ENCODE results near the gene CARD14. TPM values are rescaled to one million over a fixed set of nuclear protein-coding genes. Genes with fewer than 3 reads are reported as not detected.

The CARD14 gene
- total RNA-seq, 1 experiment from 2014 or later = not detected

DNA sequence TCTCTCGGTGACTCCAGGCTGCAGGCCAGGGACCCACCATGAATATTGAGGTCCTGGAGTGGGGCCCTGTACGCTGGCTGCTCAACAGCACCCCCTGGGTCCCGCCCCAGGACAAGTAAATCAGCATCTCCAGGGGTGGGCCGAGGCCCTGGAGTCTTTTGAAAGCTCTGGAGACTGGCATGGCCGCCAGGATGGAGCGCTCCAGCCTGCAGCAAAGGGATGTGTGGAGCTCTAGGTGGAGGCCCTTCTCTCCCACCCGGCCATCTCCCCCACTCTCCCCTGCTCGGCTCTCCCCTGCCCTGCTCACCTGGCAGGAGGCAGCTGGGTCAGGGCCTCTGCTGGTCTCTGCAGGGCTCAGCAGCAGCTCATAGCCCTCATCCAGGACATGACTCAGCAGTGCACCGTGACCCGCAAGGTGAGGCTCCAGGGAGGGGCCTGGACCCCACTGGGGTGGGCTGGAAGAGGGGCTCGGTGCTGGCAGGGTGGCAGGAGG is 33.7 kb downstream of the CARD14 start:
- ChIA-PET POLR2A (interaction anchor here (0.7 kb wide), 1 partner anchor 238 kb away, joined by 3 read pairs; no protein-coding TSS in a partner anchor), CTCF (interaction anchor here (0.6 kb wide), 1 partner anchor 281 kb away, joined by 4 read pairs; no protein-coding TSS in a partner anchor)
- no TSS peak for BruUV-seq (replicated peaks)
- Mint-ChIP-seq H3K27ac (ENCODE audit: low read depth, unreplicated experiment) (no peak overlapping the region), H3K4me3 (ENCODE audit: unreplicated experiment) (no peak overlapping the region), H3K4me1 (ENCODE audit: insufficient read depth, unreplicated experiment) (peaks cover 5% of the 10 kb centered on the region), H3K36me3 (ENCODE audit: insufficient read depth, unreplicated experiment) (peaks cover 6% of the 10 kb centered on the region), H3K27me3 (ENCODE audit: insufficient read depth, unreplicated experiment) (no peaks in the 10 kb centered on the region), H3K9me3 (ENCODE audit: unreplicated experiment) (no peaks in the 10 kb centered on the region)
- intact Hi-C loops (cut with micrococcal nuclease) = no loop called here
- no peak for DNase-seq (ENCODE audit: unreplicated experiment)
- TF ChIP-seq, protein P1, sequence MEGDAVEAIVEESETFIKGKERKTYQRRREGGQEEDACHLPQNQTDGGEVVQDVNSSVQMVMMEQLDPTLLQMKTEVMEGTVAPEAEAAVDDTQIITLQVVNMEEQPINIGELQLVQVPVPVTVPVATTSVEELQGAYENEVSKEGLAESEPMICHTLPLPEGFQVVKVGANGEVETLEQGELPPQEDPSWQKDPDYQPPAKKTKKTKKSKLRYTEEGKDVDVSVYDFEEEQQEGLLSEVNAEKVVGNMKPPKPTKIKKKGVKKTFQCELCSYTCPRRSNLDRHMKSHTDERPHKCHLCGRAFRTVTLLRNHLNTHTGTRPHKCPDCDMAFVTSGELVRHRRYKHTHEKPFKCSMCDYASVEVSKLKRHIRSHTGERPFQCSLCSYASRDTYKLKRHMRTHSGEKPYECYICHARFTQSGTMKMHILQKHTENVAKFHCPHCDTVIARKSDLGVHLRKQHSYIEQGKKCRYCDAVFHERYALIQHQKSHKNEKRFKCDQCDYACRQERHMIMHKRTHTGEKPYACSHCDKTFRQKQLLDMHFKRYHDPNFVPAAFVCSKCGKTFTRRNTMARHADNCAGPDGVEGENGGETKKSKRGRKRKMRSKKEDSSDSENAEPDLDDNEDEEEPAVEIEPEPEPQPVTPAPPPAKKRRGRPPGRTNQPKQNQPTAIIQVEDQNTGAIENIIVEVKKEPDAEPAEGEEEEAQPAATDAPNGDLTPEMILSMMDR (IDR thresholded peaks at IDR 0.05; ENCODE audit: unreplicated experiment) = no peak

DNA sequence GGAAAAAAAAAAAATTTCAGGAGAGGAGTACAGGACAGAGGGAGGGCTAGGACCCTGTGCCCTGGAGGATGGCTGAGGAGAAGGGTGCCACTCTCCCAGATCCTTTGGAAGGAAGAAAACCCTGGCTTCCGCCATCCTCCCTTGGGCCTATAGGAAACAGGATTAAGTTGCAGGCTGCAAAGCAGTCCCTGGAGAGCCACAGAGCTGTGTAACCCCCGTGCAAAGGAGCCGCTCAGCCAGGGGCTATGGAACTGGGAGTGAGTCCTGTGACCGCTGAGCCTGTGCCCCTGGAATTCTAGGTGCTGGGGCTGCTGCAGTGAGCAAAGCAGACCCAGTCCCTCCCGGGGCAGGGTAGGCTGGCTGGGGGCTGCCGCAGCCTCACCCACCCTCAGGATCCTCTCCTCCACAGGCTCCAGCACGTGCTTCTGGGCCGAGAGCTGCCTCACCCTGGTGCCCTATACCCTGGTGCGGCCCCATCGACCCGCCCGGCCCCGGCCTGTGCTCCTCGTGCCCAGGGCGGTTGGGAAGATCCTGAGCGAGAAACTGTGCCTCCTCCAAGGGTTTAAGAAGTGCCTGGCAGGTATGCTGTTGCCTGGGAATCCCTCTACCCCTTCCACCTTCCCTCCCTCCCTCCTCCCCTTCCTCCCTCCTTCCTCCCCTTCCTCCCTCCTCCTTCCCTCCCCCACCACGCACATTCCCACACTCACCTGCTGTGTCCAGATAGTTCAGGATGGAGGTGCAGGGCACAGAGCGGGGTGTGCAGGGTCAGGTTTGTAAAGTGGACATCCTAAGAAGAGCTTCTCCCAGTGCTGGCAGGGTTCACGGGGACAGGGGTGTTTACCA is 35.0 kb downstream of the CARD14 start:
- Mint-ChIP-seq H3K9me3 (ENCODE audit: unreplicated experiment) (no peaks in the 10 kb centered on the region), H3K4me3 (ENCODE audit: unreplicated experiment) (no peak overlapping the region), H3K27me3 (ENCODE audit: insufficient read depth, unreplicated experiment) (no peaks in the 10 kb centered on the region), H3K4me1 (ENCODE audit: insufficient read depth, unreplicated experiment) (peaks cover 5% of the 10 kb centered on the region), H3K27ac (ENCODE audit: low read depth, unreplicated experiment) (no peak overlapping the region), H3K36me3 (ENCODE audit: insufficient read depth, unreplicated experiment) (peaks cover 5% of the 10 kb centered on the region)
- ChIA-PET POLR2A (no interaction called here), CTCF (interaction anchor here (0.5 to 0.6 kb wide), 2 partner anchors 122 to 190 kb away, joined by 3 to 4 read pairs; no protein-coding TSS in a partner anchor)
- TF ChIP-seq, protein P1 (IDR thresholded peaks at IDR 0.05; ENCODE audit: unreplicated experiment) = no peak
- intact Hi-C loops (cut with micrococcal nuclease) = no loop called here
- BruUV-seq (replicated peaks) = no TSS peak
- no peak for DNase-seq (ENCODE audit: unreplicated experiment)

DNA sequence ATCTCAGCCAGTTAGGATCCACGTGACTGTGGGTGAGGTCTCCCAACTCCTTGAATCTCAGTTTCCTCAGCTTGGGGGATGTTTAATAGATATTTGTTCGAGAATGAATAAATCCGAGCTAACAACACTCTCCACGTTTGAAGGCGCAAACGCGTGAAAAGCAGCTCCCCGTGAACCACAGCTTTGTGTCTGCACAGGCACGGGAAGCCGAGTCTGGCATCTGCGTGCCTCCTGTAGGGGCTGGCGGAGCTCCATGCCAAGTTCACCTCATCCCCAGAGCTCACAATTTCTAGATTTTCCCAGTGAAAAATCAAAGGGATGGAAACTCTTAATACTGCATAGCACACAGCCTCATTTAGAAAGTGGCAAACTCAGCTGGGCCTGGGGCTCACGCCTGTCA is 36.0 kb downstream of the CARD14 start:
- no TSS peak for BruUV-seq (replicated peaks)
- no peak overlapping the region for H3K4me3 Mint-ChIP-seq (ENCODE audit: unreplicated experiment)
- peaks cover 5% of the 10 kb centered on the region for H3K4me1 Mint-ChIP-seq (ENCODE audit: insufficient read depth, unreplicated experiment)
- ChIA-PET POLR2A (interaction anchor here (0.9 to 1.4 kb wide), 2 partner anchors 17 to 19 kb away, joined by 3 to 6 read pairs; no protein-coding TSS in a partner anchor), CTCF (interaction anchor here (0.5 kb wide), 1 partner anchor 189 kb away, joined by 4 read pairs; no protein-coding TSS in a partner anchor)
- H3K9me3 Mint-ChIP-seq (ENCODE audit: unreplicated experiment) = no peaks in the 10 kb centered on the region
- no peak overlapping the region for H3K27ac Mint-ChIP-seq (ENCODE audit: low read depth, unreplicated experiment)
- intact Hi-C loops (cut with micrococcal nuclease) = no loop called here
- DNase-seq (ENCODE audit: unreplicated experiment) = no peak
- TF ChIP-seq, protein P1 (IDR thresholded peaks at IDR 0.05; ENCODE audit: unreplicated experiment) = no peak
- H3K27me3 Mint-ChIP-seq (ENCODE audit: insufficient read depth, unreplicated experiment) = no peaks in the 10 kb centered on the region
- peaks cover 15% of the 10 kb centered on the region for H3K36me3 Mint-ChIP-seq (ENCODE audit: insufficient read depth, unreplicated experiment)

DNA sequence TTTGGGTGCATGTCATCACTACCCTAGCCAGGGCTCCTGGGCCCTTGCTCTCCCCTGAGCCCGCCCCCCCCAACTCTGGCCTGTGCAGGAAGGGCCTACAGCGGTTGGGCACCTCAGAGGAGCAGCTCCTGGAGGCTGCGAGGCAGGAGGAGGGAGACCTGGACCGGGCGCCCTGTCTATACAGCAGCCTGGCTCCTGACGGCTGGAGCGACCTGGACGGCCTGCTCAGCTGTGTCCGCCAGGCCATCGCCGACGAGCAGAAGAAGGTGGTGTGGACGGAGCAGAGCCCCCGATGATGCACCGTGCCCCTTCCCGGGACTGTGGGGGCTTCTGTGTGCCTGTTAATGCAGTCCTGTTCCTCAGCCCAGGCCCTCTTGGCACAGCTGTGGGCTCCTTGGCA is 38.2 kb downstream of the CARD14 start:
- H3K27me3 Mint-ChIP-seq (ENCODE audit: insufficient read depth, unreplicated experiment) = no peaks in the 10 kb centered on the region
- TF ChIP-seq, protein P1 (IDR thresholded peaks at IDR 0.05; ENCODE audit: unreplicated experiment) = no peak
- H3K4me3 Mint-ChIP-seq (ENCODE audit: unreplicated experiment) = no peak overlapping the region
- no peaks in the 10 kb centered on the region for H3K9me3 Mint-ChIP-seq (ENCODE audit: unreplicated experiment)
- POLR2A ChIA-PET = no interaction called here
- peaks cover 5% of the 10 kb centered on the region for H3K4me1 Mint-ChIP-seq (ENCODE audit: insufficient read depth, unreplicated experiment)
- BruUV-seq (replicated peaks) = no TSS peak
- H3K36me3 Mint-ChIP-seq (ENCODE audit: insufficient read depth, unreplicated experiment) = peaks cover 16% of the 10 kb centered on the region
- CTCF ChIA-PET = no interaction called here
- H3K27ac Mint-ChIP-seq (ENCODE audit: low read depth, unreplicated experiment) = no peak overlapping the region
- intact Hi-C loops (cut with micrococcal nuclease) = no loop called here
- no peak for DNase-seq (ENCODE audit: unreplicated experiment)
